ENCODE results near the gene C1QTNF3. TPM values are rescaled to one million over a fixed set of nuclear protein-coding genes. Genes with fewer than 3 reads are reported as not detected.

The C1QTNF3 gene
- total RNA-seq, 4 donors from 2014 or later, result 5.0 to 9.4 (median 7.0) TPM

GRCh38 chr5:34053133-34053532 is 10.1 kb upstream of the C1QTNF3 start:
- Histone ChIP-seq H3K4me3 (no peak overlapping the region), H3K9me3 (no peaks in the 10 kb centered on the region), H3K36me3 (peaks cover 0 to 29% (median 0%) of the 10 kb centered on the region in 3 donors), H3K27me3 (no peaks in the 10 kb centered on the region), H3K27ac (peak overlapping the region in 2 of 4 donors; percentile 3 to 61), H3K4me1 (peaks cover 0 to 5% (median 0%) of the 10 kb centered on the region in 4 donors)
- TF ChIP-seq POLR2A (IDR thresholded peaks at IDR 0.05) (no peak), CTCF (IDR thresholded peaks at IDR 0.05) (no peak), EP300 (IDR thresholded peaks at IDR 0.05) (no peak)
- no peak for DNase-seq (ENCODE audit: low spot score in 2 of 2)
- 18 to 35% methylated on average over 2 of the region's 2 CpGs for WGBS, 2 donors

- 79 to 88% methylated on average over 4 of the region's 4 CpGs for WGBS, 2 donors
- no peak for DNase-seq (ENCODE audit: low spot score in 2 of 2)
- TF ChIP-seq EP300 (IDR thresholded peaks at IDR 0.05) (no peak), POLR2A (IDR thresholded peaks at IDR 0.05) (no peak), CTCF (IDR thresholded peaks at IDR 0.05) (no peak)
- Histone ChIP-seq H3K27me3 (no peaks in the 10 kb centered on the region), H3K9me3 (no peaks in the 10 kb centered on the region), H3K36me3 (peaks cover 0 to 27% (median 0%) of the 10 kb centered on the region in 3 donors), H3K27ac (no peak overlapping the region), H3K4me1 (peaks cover 0 to 5% (median 0%) of the 10 kb centered on the region in 4 donors), H3K4me3 (no peak overlapping the region)
Measured at GRCh38 chr5:34051374-34051980, 8.5 kb upstream of the C1QTNF3 start.

GRCh38 chr5:34047774-34048572 is 5.0 kb upstream of the C1QTNF3 start:
- H3K27ac ChIP-seq, result no peak overlapping the region
- no peak for TF ChIP-seq CTCF (IDR thresholded peaks at IDR 0.05)
- TF ChIP-seq EP300 (IDR thresholded peaks at IDR 0.05), result no peak
- TF ChIP-seq POLR2A (IDR thresholded peaks at IDR 0.05), result no peak
- H3K4me3 ChIP-seq, result no peak overlapping the region
- peaks cover 0 to 27% (median 0%) of the 10 kb centered on the region in 3 donors for H3K36me3 ChIP-seq
- peaks cover 0 to 12% (median 3%) of the 10 kb centered on the region in 4 donors for H3K4me1 ChIP-seq
- DNase-seq (ENCODE audit: low spot score in 2 of 2), result no peak
- H3K27me3 ChIP-seq, result no peaks in the 10 kb centered on the region
- no peaks in the 10 kb centered on the region for H3K9me3 ChIP-seq

GRCh38 chr5:34047143-34047542 is 4.1 kb upstream of the C1QTNF3 start:
- TF ChIP-seq POLR2A (IDR thresholded peaks at IDR 0.05) (no peak), CTCF (IDR thresholded peaks at IDR 0.05) (no peak), EP300 (IDR thresholded peaks at IDR 0.05) (no peak)

GRCh38 chr5:34045996-34046395 is 3.0 kb upstream of the C1QTNF3 start:
- peaks cover 0 to 18% (median 0%) of the 10 kb centered on the region in 3 donors for H3K36me3 ChIP-seq
- no peak overlapping the region for H3K4me3 ChIP-seq
- TF ChIP-seq EP300 (IDR thresholded peaks at IDR 0.05), result no peak
- no peak for TF ChIP-seq CTCF (IDR thresholded peaks at IDR 0.05)
- no peak for TF ChIP-seq POLR2A (IDR thresholded peaks at IDR 0.05)
- H3K27ac ChIP-seq, result no peak overlapping the region
- H3K4me1 ChIP-seq, result peaks cover 0 to 24% (median 8%) of the 10 kb centered on the region in 4 donors
- H3K9me3 ChIP-seq, result no peaks in the 10 kb centered on the region
- no peak for DNase-seq (ENCODE audit: low spot score in 2 of 2)
- no peaks in the 10 kb centered on the region for H3K27me3 ChIP-seq

More at GRCh38 chr5:34047143-34047542, 4.1 kb upstream of the C1QTNF3 start:
- peaks cover 0 to 15% (median 8%) of the 10 kb centered on the region in 4 donors for H3K4me1 ChIP-seq
- H3K9me3 ChIP-seq, result no peaks in the 10 kb centered on the region
- H3K36me3 ChIP-seq, result peaks cover 0 to 27% (median 0%) of the 10 kb centered on the region in 3 donors
- no peaks in the 10 kb centered on the region for H3K27me3 ChIP-seq
- no peak overlapping the region for H3K4me3 ChIP-seq
- H3K27ac ChIP-seq, result no peak overlapping the region
- 56 to 66% methylated on average over 4 of the region's 4 CpGs for WGBS, 2 donors
- no peak for DNase-seq (ENCODE audit: low spot score in 2 of 2)

All from tibial nerve (tissue), 4 donors.